Body of pancreas (tissue), 4 donors: ENCODE measurements around the gene DENND4B.

Source experiments
- POLR2A ChIP-seq, 3 donors: fragments of 450-650 bp; IDR thresholded peaks; one replicate each; pipeline ENCODE4 v1.6.1; 2016; ENCODE audit warnings: antibody characterized with exemption in 3 of 3, mild to moderate bottlenecking in 2 of 3
- TF ChIP-seq, protein P1 (sequence below), 7 experiments: fragments of 450-650 bp in 4 of 7; fragments of 200-600 bp in 3 of 7; sonication (generic) in 3 of 7; IDR thresholded peaks; one replicate each; pipeline ENCODE4 v1.5.1; 2016 to 2019; ENCODE audit warnings: antibody characterized with exemption in 7 of 7

DNA sequence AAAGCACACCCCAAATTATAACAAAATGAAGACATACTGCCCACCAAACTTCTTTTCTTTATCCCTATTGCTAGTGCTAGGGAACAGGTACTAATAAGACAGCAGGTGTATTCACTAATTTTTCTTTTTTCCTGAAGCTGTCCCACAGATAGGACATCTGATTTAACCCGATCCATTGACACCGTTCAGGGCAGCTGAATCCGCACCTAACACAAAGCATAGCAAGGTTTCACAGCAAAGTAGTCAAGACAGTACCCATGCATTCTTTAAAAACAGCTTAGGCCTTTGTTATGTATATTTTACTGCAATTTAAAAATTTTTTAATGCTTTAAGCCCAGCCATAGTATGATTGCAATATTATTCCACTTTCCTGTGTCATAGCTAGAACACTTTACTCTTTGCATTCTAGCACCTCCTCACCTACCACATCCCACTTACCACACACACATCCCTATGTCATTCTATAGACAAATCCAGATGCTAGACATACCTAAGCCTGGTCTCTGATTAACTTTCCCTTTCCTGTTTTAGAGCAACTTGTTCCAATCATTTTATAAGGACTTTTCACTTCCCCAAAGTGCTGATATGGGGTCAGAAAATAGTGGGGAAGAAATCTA, 64.1 kb downstream of the DENND4B start:
- TF ChIP-seq, protein P1, sequence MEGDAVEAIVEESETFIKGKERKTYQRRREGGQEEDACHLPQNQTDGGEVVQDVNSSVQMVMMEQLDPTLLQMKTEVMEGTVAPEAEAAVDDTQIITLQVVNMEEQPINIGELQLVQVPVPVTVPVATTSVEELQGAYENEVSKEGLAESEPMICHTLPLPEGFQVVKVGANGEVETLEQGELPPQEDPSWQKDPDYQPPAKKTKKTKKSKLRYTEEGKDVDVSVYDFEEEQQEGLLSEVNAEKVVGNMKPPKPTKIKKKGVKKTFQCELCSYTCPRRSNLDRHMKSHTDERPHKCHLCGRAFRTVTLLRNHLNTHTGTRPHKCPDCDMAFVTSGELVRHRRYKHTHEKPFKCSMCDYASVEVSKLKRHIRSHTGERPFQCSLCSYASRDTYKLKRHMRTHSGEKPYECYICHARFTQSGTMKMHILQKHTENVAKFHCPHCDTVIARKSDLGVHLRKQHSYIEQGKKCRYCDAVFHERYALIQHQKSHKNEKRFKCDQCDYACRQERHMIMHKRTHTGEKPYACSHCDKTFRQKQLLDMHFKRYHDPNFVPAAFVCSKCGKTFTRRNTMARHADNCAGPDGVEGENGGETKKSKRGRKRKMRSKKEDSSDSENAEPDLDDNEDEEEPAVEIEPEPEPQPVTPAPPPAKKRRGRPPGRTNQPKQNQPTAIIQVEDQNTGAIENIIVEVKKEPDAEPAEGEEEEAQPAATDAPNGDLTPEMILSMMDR (IDR thresholded peaks at IDR 0.05) = no peak
- TF ChIP-seq POLR2A (IDR thresholded peaks at IDR 0.05) = no peak
